GM19238 (cell line): ENCODE results near the gene ADAMTS13.

Experiments
- DNase-seq: peaks from one replicate; pipeline ENCODE4 v3.0.0; 2011; ENCODE audit warnings: low spot score; ENCODE audit not compliant: insufficient read length

ADAMTS13 gene

GRCh38 chr9:133489253-133490190, 67.4 kb downstream of the ADAMTS13 start:
- DNase-seq: no peak

- DNase-seq: no peak
Observed at GRCh38 chr9:133490201-133490681, 68.1 kb downstream of the ADAMTS13 start.

GRCh38 chr9:133490865-133491655, 68.9 kb downstream of the ADAMTS13 start:
- no peak for DNase-seq

- no peak for DNase-seq
Observed at GRCh38 chr9:133491656-133491925, 69.4 kb downstream of the ADAMTS13 start.

GRCh38 chr9:133492061-133493021, 70.2 kb downstream of the ADAMTS13 start:
- DNase-seq: no peak

- no peak for DNase-seq
Observed at GRCh38 chr9:133493428-133493827, 71.3 kb downstream of the ADAMTS13 start.

- DNase-seq: no peak
Observed at GRCh38 chr9:133493845-133494540, 71.8 kb downstream of the ADAMTS13 start.

GRCh38 chr9:133494636-133495326, 72.6 kb downstream of the ADAMTS13 start:
- no peak for DNase-seq

- DNase-seq: no peak
Observed at GRCh38 chr9:133495327-133496293, 73.4 kb downstream of the ADAMTS13 start.

- DNase-seq: no peak
Observed at GRCh38 chr9:133496861-133497842, 75.0 kb downstream of the ADAMTS13 start.

- no peak for DNase-seq
Observed at GRCh38 chr9:133499132-133499891, 77.1 kb downstream of the ADAMTS13 start.

- no peak for DNase-seq
Observed at GRCh38 chr9:133499892-133500270, 77.7 kb downstream of the ADAMTS13 start.

GRCh38 chr9:133502112-133502511, 79.9 kb downstream of the ADAMTS13 start:
- no peak for DNase-seq

GRCh38 chr9:133505186-133505830, 83.1 kb downstream of the ADAMTS13 start:
- no peak for DNase-seq

- DNase-seq: no peak
Observed at GRCh38 chr9:133505901-133506652, 83.9 kb downstream of the ADAMTS13 start.

- DNase-seq: no peak
Observed at GRCh38 chr9:133506653-133507038, 84.5 kb downstream of the ADAMTS13 start.
